GM19372 (cell line): ENCODE results near the gene UBASH3B.
"Not testable (repeated sequence)": the region's sequence is repeated elsewhere in the genome, so short reads cannot be mapped to it uniquely, and the experiment has no call there.

Experiments
- ATAC-seq: cut with Tn5 transposase; IDR thresholded peaks from one replicate; pipeline ENCODE4 v1.9.1; 2021; ENCODE audit warnings: mild to moderate bottlenecking, low read depth, moderate library complexity; ENCODE audit not compliant: unreplicated experiment

The UBASH3B gene

GRCh38 chr11:122803306-122803705 lies 147.8 kb downstream of the UBASH3B start:
- no peak for ATAC-seq

- no peak for ATAC-seq
These were observed 148.2 kb downstream of the UBASH3B start for GRCh38 chr11:122803716-122804115.

- ATAC-seq = no peak
These were observed 148.6 kb downstream of the UBASH3B start for GRCh38 chr11:122804161-122804560.

- ATAC-seq = no peak
These were observed 149.3 kb downstream of the UBASH3B start for GRCh38 chr11:122804796-122805195.

GRCh38 chr11:122807731-122808477 lies 152.4 kb downstream of the UBASH3B start:
- no peak for ATAC-seq

- ATAC-seq = peak; percentile 95
These were observed 153.0 kb downstream of the UBASH3B start for GRCh38 chr11:122808478-122808869.

GRCh38 chr11:122809866-122810265 lies 154.3 kb downstream of the UBASH3B start:
- no peak for ATAC-seq

GRCh38 chr11:122811721-122812120 lies 156.2 kb downstream of the UBASH3B start:
- no peak for ATAC-seq

- ATAC-seq = no peak
These were observed 157.1 kb downstream of the UBASH3B start for GRCh38 chr11:122812638-122813037.

GRCh38 chr11:122813176-122813893 lies 157.8 kb downstream of the UBASH3B start:
- ATAC-seq = no peak

GRCh38 chr11:122813894-122814270 lies 158.4 kb downstream of the UBASH3B start:
- no peak for ATAC-seq

GRCh38 chr11:122814401-122814800 lies 158.9 kb downstream of the UBASH3B start:
- no peak for ATAC-seq

- ATAC-seq = no peak
These were observed 160.4 kb downstream of the UBASH3B start for GRCh38 chr11:122815900-122816299.

- no peak for ATAC-seq
These were observed 161.4 kb downstream of the UBASH3B start for GRCh38 chr11:122816761-122817520.

GRCh38 chr11:122820158-122820557 lies 164.6 kb downstream of the UBASH3B start:
- no peak for ATAC-seq

- no peak for ATAC-seq
These were observed 165.6 kb downstream of the UBASH3B start for GRCh38 chr11:122821169-122821568.

GRCh38 chr11:122822241-122822640 lies 166.7 kb downstream of the UBASH3B start:
- ATAC-seq = no peak

- ATAC-seq = no peak
These were observed 168.0 kb downstream of the UBASH3B start for GRCh38 chr11:122823564-122823963.

GRCh38 chr11:122829371-122829770 lies 173.8 kb downstream of the UBASH3B start:
- ATAC-seq = not testable (repeated sequence)

- not testable (repeated sequence) for ATAC-seq
These were observed 176.8 kb downstream of the UBASH3B start for GRCh38 chr11:122832297-122832696.
